GM10248 (cell line): Measurements from ENCODE around the gene MORN5.

Source experiments
- CTCF ChIA-PET: fragments of 300-600 bp; sonication (Branson Sonifier 250); formaldehyde crosslinking; extraction: SDS; loops from one replicate; lab custom pipeline; 2021; ENCODE audit warnings: antibody characterized with exemption; lab: Yijun Ruan, JAX
- POLR2A ChIA-PET: fragments of 350-650 bp; sonication (Branson Sonifier 250); formaldehyde crosslinking; extraction: SDS; loops from one replicate; lab custom pipeline; 2020; ENCODE audit warnings: antibody characterized with exemption; lab: Yijun Ruan, JAX
- DNase-seq: peaks from one replicate; pipeline ENCODE4 v3.0.0; 2012; ENCODE audit errors: extremely low spot score
- CTCF ChIP-seq: IDR thresholded peaks from 2 replicates; pipeline ENCODE4 v1.5.1; 2012; ENCODE audit warnings: mild to moderate bottlenecking, low read depth; ENCODE audit errors: extremely low read depth, missing control alignments, control extremely low read depth

Gene MORN5

GRCh38 chr9:122217640-122218039 lies 57.9 kb downstream of the MORN5 start:
- ChIA-PET CTCF (no interaction called here), POLR2A (no interaction called here)
- DNase-seq, result no peak
- no peak for TF ChIP-seq CTCF

- no peak for TF ChIP-seq CTCF
- POLR2A ChIA-PET, result no interaction called here
- CTCF ChIA-PET, result no interaction called here
- DNase-seq, result peak; percentile 19
Measured at GRCh38 chr9:122218071-122218934, 58.6 kb downstream of the MORN5 start.

GRCh38 chr9:122218935-122219855 lies 59.5 kb downstream of the MORN5 start:
- TF ChIP-seq CTCF, result no peak
- ChIA-PET CTCF (no interaction called here), POLR2A (no interaction called here)
- peak; percentile 23 for DNase-seq

- no peak for TF ChIP-seq CTCF
- peak; percentile 25 for DNase-seq
Measured at GRCh38 chr9:122219856-122220672, 60.4 kb downstream of the MORN5 start.

GRCh38 chr9:122220673-122221182 lies 61.0 kb downstream of the MORN5 start:
- DNase-seq, result no peak
- ChIA-PET POLR2A (no interaction called here), CTCF (no interaction called here)
- TF ChIP-seq CTCF, result no peak

More at GRCh38 chr9:122219856-122220672, 60.4 kb downstream of the MORN5 start:
- ChIA-PET CTCF (no interaction called here), POLR2A (no interaction called here)

GRCh38 chr9:122221183-122221811 lies 61.6 kb downstream of the MORN5 start:
- POLR2A ChIA-PET, result no interaction called here
- TF ChIP-seq CTCF, result no peak

More at GRCh38 chr9:122221183-122221811, 61.6 kb downstream of the MORN5 start:
- DNase-seq, result no peak
- CTCF ChIA-PET, result no interaction called here
